Fibroblast of villous mesenchyme (primary cell): Measurements from ENCODE around the gene FRY. TPM values are rescaled to one million over a fixed set of nuclear protein-coding genes. Genes with fewer than 3 reads are reported as not detected.

Source experiments
- DNase-seq: peaks from one replicate; pipeline ENCODE4 v3.0.0-alpha.2; 2010; ENCODE audit warnings: low read depth
- H3K4me3 ChIP-seq: 2 replicates; pipeline ENCODE4 v1.5.1; 2011; ENCODE audit warnings: low read depth, mild to moderate bottlenecking, low read length
- CTCF ChIP-seq: IDR thresholded peaks from 2 replicates; pipeline ENCODE4 v1.5.1; 2012; ENCODE audit warnings: low read depth, mild to moderate bottlenecking, low read length; ENCODE audit not compliant: insufficient read depth
- total RNA-seq: library from RNA; depleted of rRNA; stranded (reverse); fragments of >200 nt; gene quantifications from 2 replicates; pipeline ENCODE4 v1.2.3, GENCODE V29; 2012

Gene FRY
- total RNA-seq, 1 donor: 27.2 TPM

DNA sequence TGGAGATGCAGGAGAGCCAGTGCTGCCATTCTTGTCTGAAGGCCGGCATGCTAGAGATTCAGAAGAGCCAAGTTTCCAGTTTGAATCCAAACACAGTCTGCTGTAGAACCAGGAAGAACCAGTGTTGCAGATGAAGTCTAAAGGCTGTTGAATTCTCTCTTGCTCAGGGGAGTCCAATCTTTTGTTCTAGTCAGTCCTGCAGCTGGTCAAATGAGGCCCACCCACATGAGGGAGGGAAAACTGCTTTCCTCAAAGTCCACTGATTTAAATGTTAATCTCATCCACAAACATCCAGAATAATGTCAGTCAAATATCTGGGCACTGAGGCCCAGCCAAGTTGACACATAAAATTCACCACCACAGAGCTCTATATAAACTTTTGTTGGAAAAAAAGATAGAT lies 136.6 kb downstream of the FRY start:
- no peak overlapping the region for H3K4me3 ChIP-seq
- no peak for TF ChIP-seq CTCF
- DNase-seq: no peak

DNA sequence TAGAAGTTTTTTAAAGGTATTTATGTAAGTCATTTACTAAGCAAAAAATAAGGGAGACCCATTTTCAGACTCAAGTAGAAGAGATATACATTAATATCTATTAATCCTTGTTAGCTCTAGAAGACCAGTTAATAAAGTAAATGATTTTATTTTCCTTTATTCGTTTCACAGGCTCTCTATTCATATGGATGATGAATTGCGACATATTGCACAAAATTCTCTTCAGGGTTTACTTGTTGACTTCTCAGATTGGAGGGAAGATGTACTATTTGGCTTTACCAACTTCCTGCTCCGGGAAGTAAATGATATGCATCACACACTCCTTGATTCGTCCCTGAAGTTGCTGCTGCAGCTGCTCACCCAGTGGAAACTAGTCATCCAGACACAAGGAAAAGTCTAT lies 139.3 kb downstream of the FRY start:
- no peak overlapping the region for H3K4me3 ChIP-seq
- TF ChIP-seq CTCF: no peak
- DNase-seq: no peak

- no peak for TF ChIP-seq CTCF
- DNase-seq: no peak
- no peak overlapping the region for H3K4me3 ChIP-seq
Observed at GRCh38 chr13:32173881-32174280, 142.3 kb downstream of the FRY start.

- no peak overlapping the region for H3K4me3 ChIP-seq
- TF ChIP-seq CTCF: no peak
- no peak for DNase-seq
Observed at GRCh38 chr13:32174366-32174765, 142.8 kb downstream of the FRY start.

DNA sequence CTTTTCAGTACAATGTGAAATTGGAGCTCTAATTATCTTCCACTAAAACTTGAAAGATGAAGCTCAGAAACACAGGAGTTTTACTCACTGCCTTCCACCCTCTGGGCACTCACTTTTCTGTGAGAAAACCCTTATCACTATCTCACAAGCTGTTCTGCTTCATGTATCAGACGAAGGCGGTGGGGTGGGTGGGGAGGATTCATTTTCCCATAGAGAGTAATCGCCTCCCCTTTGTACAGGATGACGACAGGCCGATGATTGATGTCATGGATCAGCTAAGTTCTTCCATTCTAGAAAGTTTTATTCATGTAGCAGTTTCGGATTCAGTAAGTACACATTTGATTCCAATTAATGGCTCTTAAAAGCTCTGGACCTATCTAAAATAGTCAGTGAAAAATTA lies 143.7 kb downstream of the FRY start:
- peak; percentile 68 for DNase-seq
- TF ChIP-seq CTCF: no peak
- no peak overlapping the region for H3K4me3 ChIP-seq

GRCh38 chr13:32175943-32176342 lies 144.4 kb downstream of the FRY start:
- no peak for TF ChIP-seq CTCF
- H3K4me3 ChIP-seq: no peak overlapping the region
- no peak for DNase-seq

DNA sequence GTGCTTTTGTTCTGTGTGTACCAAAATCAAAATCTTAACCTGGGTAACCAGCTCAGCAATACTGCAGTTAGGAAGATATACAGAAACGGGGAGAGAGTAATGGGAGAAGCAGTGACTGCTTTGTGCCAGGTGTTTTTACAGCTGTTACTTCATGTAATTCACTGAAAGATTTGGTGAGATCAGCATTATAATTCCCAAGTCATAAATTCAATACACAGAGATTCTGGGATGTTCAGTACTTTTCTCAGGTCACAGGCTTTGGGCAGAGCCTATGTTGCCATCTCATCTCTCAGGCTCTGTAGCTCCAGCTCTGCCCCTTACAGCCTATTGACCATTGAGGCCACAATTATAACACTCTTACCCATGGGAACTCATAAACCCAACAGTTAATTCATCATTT lies 145.1 kb downstream of the FRY start:
- no peak for TF ChIP-seq CTCF
- no peak overlapping the region for H3K4me3 ChIP-seq
- no peak for DNase-seq
